ENCODE measurements around the gene TUBG1.
A peak's percentile ranks its signal among the peaks of the same experiment; 100 is the strongest.
"Not testable (repeated sequence)": the region's sequence is repeated elsewhere in the genome, so short reads cannot be mapped to it uniquely, and the experiment has no call there.

Gene TUBG1

GRCh38 chr17:42579794-42580551, 29.5 kb upstream of the TUBG1 start:
- no peak for DNase-seq (ENCODE audit: low spot score)

- DNase-seq (ENCODE audit: low spot score) = no peak
These were observed 27.7 kb upstream of the TUBG1 start for GRCh38 chr17:42581744-42582270.

DNA sequence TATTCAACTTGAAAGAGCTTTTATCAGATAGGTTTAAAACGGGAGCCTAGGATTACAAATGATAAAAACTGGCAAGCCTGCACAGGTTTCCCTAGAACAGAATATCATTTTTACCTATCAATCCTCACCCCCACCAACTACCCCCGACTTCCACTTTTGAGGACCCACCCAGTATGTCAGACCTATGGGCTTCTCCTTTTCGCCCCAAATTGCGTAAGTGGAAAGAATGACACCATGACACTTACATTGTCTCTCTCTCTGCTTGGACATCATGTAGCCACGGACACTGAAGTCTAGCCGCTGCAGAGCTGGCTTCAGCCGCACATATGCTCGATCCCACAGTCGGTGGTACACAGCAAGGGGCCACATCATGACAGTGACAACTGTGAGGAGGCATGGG, 24.6 kb upstream of the TUBG1 start:
- DNase-seq (ENCODE audit: low spot score) = no peak

DNA sequence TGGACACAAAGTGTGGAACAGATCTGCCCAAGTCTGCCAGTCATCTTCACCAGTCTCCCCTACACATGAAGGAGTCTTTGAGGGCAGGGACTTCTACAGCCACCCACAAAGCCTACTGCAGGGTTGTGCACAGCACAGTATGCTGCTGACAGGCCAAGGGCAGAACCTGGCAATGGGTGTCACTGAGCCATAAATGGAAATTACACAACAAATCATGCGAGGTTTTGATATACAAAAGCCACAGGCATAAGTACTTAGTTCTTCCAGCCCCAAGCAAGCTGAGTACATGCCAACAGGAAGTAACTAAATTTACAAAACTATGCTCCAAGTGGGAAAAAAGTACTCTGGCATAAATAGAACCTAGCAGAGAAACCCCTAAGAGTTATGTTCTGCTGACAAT, 24.1 kb upstream of the TUBG1 start:
- no peak for DNase-seq (ENCODE audit: low spot score)

- no peak for DNase-seq (ENCODE audit: low spot score)
These were observed 22.8 kb upstream of the TUBG1 start for GRCh38 chr17:42586514-42587230.

DNA sequence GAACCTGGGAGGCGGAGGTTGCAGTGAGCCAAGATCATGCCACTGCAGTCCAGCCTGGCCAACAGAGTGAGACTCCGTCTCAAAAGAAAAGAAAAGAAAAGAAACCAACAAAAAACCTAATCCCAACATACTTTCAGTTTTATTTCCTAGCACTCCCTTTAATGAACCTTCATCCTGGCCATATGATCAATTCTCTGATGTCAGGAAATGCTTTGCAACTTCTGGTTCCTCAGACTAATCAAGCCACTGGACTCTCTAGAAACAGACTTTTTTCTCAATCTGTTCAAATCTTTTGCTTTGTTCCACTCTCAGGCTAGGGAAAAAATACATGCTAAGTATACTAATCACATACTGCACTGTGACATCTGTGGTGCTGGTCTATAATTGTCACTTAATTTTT, 18.6 kb upstream of the TUBG1 start:
- DNase-seq (ENCODE audit: low spot score) = no peak

DNA sequence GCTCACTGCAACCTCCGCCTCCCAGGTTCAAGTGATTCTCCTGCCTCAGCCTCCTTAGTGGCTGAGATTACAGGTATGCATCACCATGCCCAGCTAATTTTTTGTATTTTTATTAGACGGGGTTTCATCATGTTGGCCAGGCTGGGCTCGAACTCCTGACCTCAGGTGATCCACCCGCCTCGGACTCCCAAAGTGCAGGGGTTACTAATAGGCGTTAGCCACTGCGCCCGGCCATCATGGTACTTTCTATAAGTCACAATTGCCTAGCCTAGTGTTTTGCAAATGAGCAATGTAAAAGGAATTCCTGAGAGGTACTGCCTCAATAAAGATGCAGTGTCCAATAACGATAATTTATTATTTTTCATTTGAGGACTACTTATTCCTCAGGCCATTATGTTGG, 18.1 kb upstream of the TUBG1 start:
- DNase-seq (ENCODE audit: low spot score) = no peak

DNA sequence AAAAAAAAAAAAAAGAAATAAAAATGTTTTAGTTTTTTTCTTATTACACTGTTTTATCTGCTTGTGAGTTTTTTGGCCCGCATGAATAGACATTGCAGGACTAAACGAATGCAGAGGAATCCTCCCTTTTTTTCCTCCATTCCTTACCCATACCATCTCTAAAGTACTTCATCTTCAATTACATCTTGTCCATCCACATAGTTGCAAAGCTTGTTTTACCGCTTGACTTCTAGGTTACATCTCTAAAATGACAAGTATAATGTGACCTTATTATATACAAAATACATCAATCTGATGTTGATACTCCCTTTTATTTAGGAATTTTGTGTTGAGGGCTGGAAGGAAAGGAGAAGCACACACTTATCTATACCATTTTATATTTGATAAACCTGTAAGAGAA, 13.1 kb upstream of the TUBG1 start:
- no peak for DNase-seq (ENCODE audit: low spot score)

- DNase-seq (ENCODE audit: low spot score) = peak; percentile 84
These were observed 10.6 kb upstream of the TUBG1 start for GRCh38 chr17:42598905-42599304.

GRCh38 chr17:42603318-42603717, 6.2 kb upstream of the TUBG1 start:
- no peak for DNase-seq (ENCODE audit: low spot score)

- DNase-seq (ENCODE audit: low spot score) = no peak
These were observed 1.7 kb upstream of the TUBG1 start for GRCh38 chr17:42607769-42608168.

DNA sequence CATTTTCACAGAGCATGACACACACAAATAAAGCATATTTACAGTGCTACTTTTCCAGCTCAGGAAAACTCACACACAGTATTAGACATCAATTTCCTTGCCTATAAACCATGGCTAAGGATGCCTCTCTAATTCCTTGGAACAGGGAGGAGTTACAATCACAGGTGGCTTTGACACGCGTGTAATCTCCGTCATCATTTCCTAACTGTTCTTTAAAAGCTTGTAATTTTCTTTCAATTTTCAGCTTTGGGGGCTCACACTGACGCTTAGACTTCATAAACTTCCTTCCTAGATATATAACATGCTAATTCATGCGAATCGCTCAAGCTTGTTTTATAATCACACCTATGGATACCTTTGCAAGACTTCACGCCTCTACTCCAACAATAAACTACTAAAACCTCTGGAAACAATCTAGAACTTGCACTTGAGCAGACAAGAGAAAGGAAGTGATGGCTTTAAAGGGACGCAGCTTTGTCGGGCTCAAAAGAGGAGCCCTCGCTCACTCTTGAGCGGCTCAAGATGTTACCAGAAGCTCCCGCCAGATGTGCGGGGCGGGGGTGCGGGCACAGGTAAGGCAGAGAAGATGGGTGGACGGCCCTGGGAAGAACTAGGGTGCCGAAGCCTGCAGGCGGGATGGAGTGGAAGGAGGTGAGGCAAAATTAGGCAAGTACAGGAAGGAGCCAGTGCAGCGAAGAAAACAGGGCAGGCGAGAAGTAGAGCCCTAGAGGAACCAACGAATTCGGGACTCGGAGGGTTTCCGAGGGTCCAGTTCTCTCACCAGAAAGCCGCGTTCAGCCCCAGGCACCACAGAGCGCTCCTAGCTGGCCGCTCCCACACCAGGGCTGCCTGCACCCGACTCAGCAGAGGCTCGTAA, 940 bp upstream of the TUBG1 start:
- DNase-seq (ENCODE audit: low spot score) = no peak

GRCh38 chr17:42609814-42610801, 625 bp downstream of the TUBG1 start:
- DNase-seq (ENCODE audit: low spot score) = not testable (repeated sequence)

DNA sequence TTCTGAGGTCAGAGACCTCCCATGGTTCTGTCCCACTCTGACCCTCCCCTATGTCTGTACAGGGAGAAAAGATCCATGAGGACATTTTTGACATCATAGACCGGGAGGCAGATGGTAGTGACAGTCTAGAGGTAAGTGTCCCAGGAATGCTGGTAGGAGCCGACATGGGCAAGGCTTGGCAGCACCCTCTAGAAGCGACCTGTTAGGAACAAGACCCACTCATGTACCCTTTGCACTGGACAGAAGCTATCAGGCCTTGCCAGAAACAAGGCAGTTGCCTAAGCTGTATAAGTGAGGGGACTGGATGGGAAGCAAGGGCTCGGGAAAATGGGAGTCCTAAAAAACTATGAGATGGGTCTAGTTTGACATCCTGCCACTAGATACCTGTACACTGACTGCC, 2.5 kb downstream of the TUBG1 start:
- DNase-seq (ENCODE audit: low spot score) = no peak

DNA sequence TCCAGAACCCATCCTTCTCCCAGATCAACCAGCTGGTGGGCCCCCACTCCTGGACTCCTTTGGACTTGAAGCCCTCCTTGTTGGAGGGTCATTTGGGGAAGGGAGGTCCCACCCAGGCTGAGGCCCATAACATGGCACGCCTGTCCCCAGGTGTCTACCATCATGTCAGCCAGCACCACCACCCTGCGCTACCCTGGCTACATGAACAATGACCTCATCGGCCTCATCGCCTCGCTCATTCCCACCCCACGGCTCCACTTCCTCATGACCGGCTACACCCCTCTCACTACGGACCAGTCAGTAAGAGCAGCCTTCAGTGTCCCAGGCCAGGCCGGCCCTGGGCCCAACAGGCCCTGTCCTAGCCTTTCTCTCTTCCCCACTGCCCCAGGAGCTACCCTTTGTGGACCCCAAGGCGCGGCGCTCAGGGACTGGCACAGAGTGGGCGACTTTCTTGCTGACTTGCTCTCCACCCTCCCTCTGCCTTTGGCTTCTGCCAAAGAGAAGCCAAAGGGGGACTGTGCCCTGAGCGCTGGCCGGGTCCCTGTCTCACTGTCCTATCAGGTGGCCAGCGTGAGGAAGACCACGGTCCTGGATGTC, 4.3 kb downstream of the TUBG1 start:
- no peak for DNase-seq (ENCODE audit: low spot score)

GRCh38 chr17:42617956-42618431, 8.5 kb downstream of the TUBG1 start:
- no peak for DNase-seq (ENCODE audit: low spot score)

GRCh38 chr17:42618442-42619150, 9.1 kb downstream of the TUBG1 start:
- DNase-seq (ENCODE audit: low spot score) = no peak

- DNase-seq (ENCODE audit: low spot score) = not testable (repeated sequence)
These were observed 12.5 kb downstream of the TUBG1 start for GRCh38 chr17:42621987-42622386.

GRCh38 chr17:42623271-42623670, 13.8 kb downstream of the TUBG1 start:
- no peak for DNase-seq (ENCODE audit: low spot score)
